GM23338 (cell line): Measurements from ENCODE around the gene FAM78B. TPM values are rescaled to one million over a fixed set of nuclear protein-coding genes. Genes with fewer than 3 reads are reported as not detected.

ENCODE experiments used
- ATAC-seq: fragments of 200-7000 bp; cut with Tn5 transposase; 3 replicates; pipeline ENCODE4 v1.9.1; 2020
- DNase-seq: peaks from one replicate; pipeline ENCODE4 v3.0.0-alpha.2; 2015; ENCODE audit warnings: low spot score
- H2AFZ ChIP-seq: fragments of 200-600 bp; sonication (generic); 2 replicates; pipeline ENCODE4 v1.8.0; 2016; ENCODE audit warnings: antibody characterized with exemption, mild to moderate bottlenecking, moderate library complexity
- H3F3A ChIP-seq: fragments of 200-600 bp; sonication (generic); replicated peaks from 2 replicates; pipeline ENCODE4 v1.8.0; 2017; ENCODE audit warnings: antibody characterized with exemption, mixed run types, low read depth
- H3K27ac ChIP-seq: fragments of 200-600 bp; sonication (generic); 2 replicates; pipeline ENCODE4 v1.6.1; 2016; ENCODE audit warnings: low read depth
- H3K27me3 ChIP-seq: fragments of 200-600 bp; sonication (generic); 2 replicates; pipeline ENCODE4 v1.8.0; 2016; ENCODE audit warnings: mild to moderate bottlenecking, mixed run types, moderate library complexity; ENCODE audit not compliant: insufficient read depth
- H3K36me3 ChIP-seq: fragments of 200-600 bp; sonication (generic); 2 replicates; pipeline ENCODE4 v1.8.0; 2016; ENCODE audit warnings: mild to moderate bottlenecking; ENCODE audit not compliant: insufficient read depth
- H3K4me1 ChIP-seq: fragments of 200-600 bp; sonication (generic); 2 replicates; pipeline ENCODE4 v1.8.0; 2016; ENCODE audit warnings: mild to moderate bottlenecking, moderate library complexity; ENCODE audit not compliant: insufficient read depth
- H3K4me2 ChIP-seq: fragments of 200-600 bp; sonication (generic); 2 replicates; pipeline ENCODE4 v1.7.1; 2017; ENCODE audit warnings: mixed run types
- H3K4me3 ChIP-seq: fragments of 200-600 bp; sonication (generic); 2 replicates; pipeline ENCODE4 v1.6.1; 2016; ENCODE audit warnings: mixed run types
- H3K79me2 ChIP-seq: fragments of 200-600 bp; sonication (generic); replicated peaks from 2 replicates; pipeline ENCODE4 v1.8.0; 2017; ENCODE audit warnings: mild to moderate bottlenecking; ENCODE audit not compliant: insufficient read depth
- H3K9me2 ChIP-seq: fragments of 200-600 bp; sonication (generic); 2 replicates; pipeline ENCODE4 v1.8.0; 2017; ENCODE audit not compliant: insufficient read depth
- H4K20me1 ChIP-seq: fragments of 200-600 bp; sonication (generic); replicated peaks from 2 replicates; pipeline ENCODE4 v1.8.0; 2017; ENCODE audit warnings: mild to moderate bottlenecking; ENCODE audit not compliant: insufficient read depth
- H3K27ac Mint-ChIP-seq: 2 replicates; pipeline ENCODE4 v1.8.0; 2020; ENCODE audit warnings: inconsistent platforms, mild to moderate bottlenecking, moderate library complexity, mixed read lengths
- H3K27me3 Mint-ChIP-seq: 3 replicates; pipeline ENCODE4 v1.8.0; 2022; ENCODE audit warnings: low read depth, mild to moderate bottlenecking, moderate library complexity, mixed read lengths, inconsistent platforms; ENCODE audit not compliant: insufficient read depth, poor library complexity
- H3K36me3 Mint-ChIP-seq: 3 replicates; pipeline ENCODE4 v1.8.0; 2021; ENCODE audit warnings: low read depth, mild to moderate bottlenecking, inconsistent platforms, moderate library complexity, mixed read lengths
- H3K4me1 Mint-ChIP-seq: 3 replicates; pipeline ENCODE4 v1.8.0; 2020; ENCODE audit warnings: mild to moderate bottlenecking, inconsistent platforms, mixed read lengths
- H3K4me3 Mint-ChIP-seq: 3 replicates; pipeline ENCODE4 v1.8.0; 2021; ENCODE audit warnings: moderate library complexity, mild to moderate bottlenecking, inconsistent platforms, mixed read lengths
- H3K9me3 Mint-ChIP-seq: 3 replicates; pipeline ENCODE4 v1.8.0; 2020; ENCODE audit warnings: moderate library complexity, mild to moderate bottlenecking, inconsistent platforms, mixed read lengths
- CREB1 ChIP-seq: fragments of 250-450 bp; sonication (Bioruptor Pico); IDR thresholded peaks from 2 replicates; pipeline ENCODE4 v1.5.0; 2020; ENCODE audit warnings: low read depth, mild to moderate bottlenecking, moderate library complexity
- ETS1 ChIP-seq: IDR thresholded peaks from 2 replicates; pipeline ENCODE4 v1.6.1; 2016; ENCODE audit warnings: antibody characterized with exemption
- EZH2 ChIP-seq: fragments of 200-600 bp; sonication (generic); IDR thresholded peaks from one replicate; pipeline ENCODE4 v1.8.0; 2017; ENCODE audit warnings: antibody characterized with exemption, mild to moderate bottlenecking, low read depth; ENCODE audit not compliant: unreplicated experiment
- EZH2phosphoT487 ChIP-seq: fragments of 200-600 bp; sonication (generic); IDR thresholded peaks from one replicate; pipeline ENCODE4 v1.8.1; 2018; ENCODE audit warnings: antibody characterized with exemption; ENCODE audit not compliant: unreplicated experiment
- NANOG ChIP-seq: IDR thresholded peaks from 2 replicates; pipeline ENCODE4 v1.6.1; 2016; ENCODE audit warnings: antibody characterized with exemption, borderline replicate concordance
- POLR2AphosphoS5 ChIP-seq: IDR thresholded peaks from 2 replicates; pipeline ENCODE4 v1.6.1; 2016; ENCODE audit warnings: antibody characterized with exemption, low read depth
- REST ChIP-seq: IDR thresholded peaks from one replicate; pipeline ENCODE4 v1.6.1; 2018; ENCODE audit warnings: antibody characterized with exemption; ENCODE audit not compliant: unreplicated experiment
- STAT1 ChIP-seq: IDR thresholded peaks from one replicate; pipeline ENCODE4 v1.6.1; 2016; ENCODE audit warnings: antibody characterized with exemption; ENCODE audit not compliant: unreplicated experiment
- ZNF114 ChIP-seq: fragments of 250-450 bp; sonication (Bioruptor Pico); IDR thresholded peaks from 2 replicates; pipeline ENCODE4 v1.5.0; 2020; ENCODE audit warnings: mild to moderate bottlenecking, moderate library complexity
- ZNF331 ChIP-seq: fragments of 250-450 bp; sonication (Bioruptor Pico); IDR thresholded peaks from 2 replicates; pipeline ENCODE4 v1.5.0; 2020; ENCODE audit warnings: low read depth, mild to moderate bottlenecking, moderate library complexity
- ZNF462 ChIP-seq: fragments of 250-450 bp; sonication (Bioruptor Pico); IDR thresholded peaks from 2 replicates; pipeline ENCODE4 v1.5.0; 2020; ENCODE audit warnings: mild to moderate bottlenecking, moderate library complexity
- polyA plus RNA-seq: library from polyadenylated mRNA; unstranded; fragments of >200 nt; fragmentation: Nextera tagmentation; extraction: Ambion mirVana; gene quantifications from 2 replicates; pipeline ENCODE4 v1.2.1, GENCODE V29; 2016
- total RNA-seq: library from RNA; depleted of rRNA; stranded (reverse); fragments of >200 nt; shearing (Covaris generic); gene quantifications from 2 replicates; pipeline ENCODE4 v1.2.3, GENCODE V29; 2014

Gene FAM78B
- total and polyA plus RNA-seq, 2 experiments from 2014 or later: 1.6 to 4.6 TPM

- H3K27me3 ChIP-seq: no peaks in the 10 kb centered on the region
- no peaks in the 10 kb centered on the region for H3K79me2 ChIP-seq
- H3K4me3 Mint-ChIP-seq: no peak overlapping the region
- no peak overlapping the region for H3K27ac Mint-ChIP-seq
- ATAC-seq: no peak
- no peaks in the 10 kb centered on the region for H3K27me3 Mint-ChIP-seq
- H3K4me3 ChIP-seq: no peak overlapping the region
- H3K4me1 ChIP-seq: no peaks in the 10 kb centered on the region
- TF ChIP-seq EZH2 (no peak), STAT1 (no peak)
- no peaks in the 10 kb centered on the region for H3K9me3 Mint-ChIP-seq
- no peaks in the 10 kb centered on the region for H3K36me3 ChIP-seq
- H3K9me2 ChIP-seq: no peaks in the 10 kb centered on the region
- no peaks in the 10 kb centered on the region for H4K20me1 ChIP-seq
- H2AFZ ChIP-seq: no peak overlapping the region
- H3F3A ChIP-seq: no peaks in the 10 kb centered on the region
- H3K27ac ChIP-seq: no peak overlapping the region
- H3K36me3 Mint-ChIP-seq: no peaks in the 10 kb centered on the region
- DNase-seq: no peak
- no peaks in the 10 kb centered on the region for H3K4me1 Mint-ChIP-seq
- no peak overlapping the region for H3K4me2 ChIP-seq
Measured at GRCh38 chr1:166113031-166113430, 53.8 kb downstream of the FAM78B start.

GRCh38 chr1:166112425-166112824 is 54.4 kb downstream of the FAM78B start:
- Histone ChIP-seq H3K36me3 (no peaks in the 10 kb centered on the region), H2AFZ (no peak overlapping the region), H3K4me1 (no peaks in the 10 kb centered on the region), H3K27ac (no peak overlapping the region), H3F3A (no peaks in the 10 kb centered on the region), H3K79me2 (no peaks in the 10 kb centered on the region), H3K4me3 (no peak overlapping the region), H3K4me2 (no peak overlapping the region), H3K27me3 (no peaks in the 10 kb centered on the region), H3K9me2 (no peaks in the 10 kb centered on the region), H4K20me1 (no peaks in the 10 kb centered on the region)
- no peak overlapping the region for H3K4me3 Mint-ChIP-seq
- H3K27me3 Mint-ChIP-seq: no peaks in the 10 kb centered on the region
- no peak overlapping the region for H3K27ac Mint-ChIP-seq
- no peaks in the 10 kb centered on the region for H3K36me3 Mint-ChIP-seq
- no peaks in the 10 kb centered on the region for H3K9me3 Mint-ChIP-seq
- DNase-seq (no peak), ATAC-seq (no peak)
- no peaks in the 10 kb centered on the region for H3K4me1 Mint-ChIP-seq
- TF ChIP-seq POLR2AphosphoS5: no peak
- no peak for TF ChIP-seq ETS1
- TF ChIP-seq NANOG: no peak
- no peak for TF ChIP-seq EZH2phosphoT487
- TF ChIP-seq REST: no peak
- no peak for TF ChIP-seq CREB1
- no peak for TF ChIP-seq STAT1
- no peak for TF ChIP-seq ZNF331 (CRISPR knock-in tag)
- TF ChIP-seq EZH2: no peak
- no peak for TF ChIP-seq ZNF462
- TF ChIP-seq ZNF114: no peak
